Choroid plexus epithelial cell (primary cell): ENCODE measurements around the gene PXYLP1.
A peak's percentile ranks its signal among the peaks of the same experiment; 100 is the strongest.

Experiments used
- DNase-seq: peaks from one replicate; pipeline ENCODE4 v3.0.0-alpha.2; 2010; ENCODE audit warnings: low read depth
- H3K4me3 ChIP-seq: 2 replicates; pipeline ENCODE4 v1.5.1; 2011; ENCODE audit warnings: low read depth, mild to moderate bottlenecking, control low read depth, low read length, moderate library complexity
- CTCF ChIP-seq: conservative IDR thresholded peaks from 2 replicates; pipeline ENCODE4 v1.5.1; 2011; ENCODE audit warnings: low read depth, mild to moderate bottlenecking, control low read depth, inconsistent platforms, low read length, moderate library complexity

The PXYLP1 gene

GRCh38 chr3:141217389-141217788 is 14.2 kb upstream of the PXYLP1 start:
- no peak for DNase-seq
- no peak for TF ChIP-seq CTCF
- H3K4me3 ChIP-seq: no peak overlapping the region

GRCh38 chr3:141218162-141218835 is 13.3 kb upstream of the PXYLP1 start:
- TF ChIP-seq CTCF: no peak
- DNase-seq: no peak
- no peak overlapping the region for H3K4me3 ChIP-seq

- H3K4me3 ChIP-seq: no peak overlapping the region
- no peak for TF ChIP-seq CTCF
- no peak for DNase-seq
These were observed 12.7 kb upstream of the PXYLP1 start for GRCh38 chr3:141218926-141219325.

- TF ChIP-seq CTCF: no peak
- no peak overlapping the region for H3K4me3 ChIP-seq
- no peak for DNase-seq
These were observed 7.9 kb upstream of the PXYLP1 start for GRCh38 chr3:141223673-141224166.

GRCh38 chr3:141225939-141226338 is 5.7 kb upstream of the PXYLP1 start:
- DNase-seq: no peak
- no peak for TF ChIP-seq CTCF
- H3K4me3 ChIP-seq: no peak overlapping the region

GRCh38 chr3:141227216-141227615 is 4.4 kb upstream of the PXYLP1 start:
- no peak for DNase-seq
- TF ChIP-seq CTCF: no peak

GRCh38 chr3:141227752-141228151 is 3.9 kb upstream of the PXYLP1 start:
- no peak for TF ChIP-seq CTCF
- DNase-seq: peak; percentile 73
- no peak overlapping the region for H3K4me3 ChIP-seq

More at GRCh38 chr3:141227216-141227615, 4.4 kb upstream of the PXYLP1 start:
- H3K4me3 ChIP-seq: no peak overlapping the region
